SKM-1 (cell line): ENCODE measurements around the gene DHRSX.
"Not testable (repeated sequence)": the region's sequence is repeated elsewhere in the genome, so short reads cannot be mapped to it uniquely, and the experiment has no call there.

ENCODE experiments used
- DNase-seq: peaks from one replicate; lab custom pipeline; 2025; ENCODE audit not compliant: unreplicated experiment; lab: John Stamatoyannopoulos, UW

Gene DHRSX

GRCh38 chrX:2477313-2477712 lies 23.5 kb downstream of the DHRSX start:
- DNase-seq = not testable (repeated sequence)

GRCh38 chrX:2474963-2475726 lies 25.6 kb downstream of the DHRSX start:
- DNase-seq = no peak

GRCh38 chrX:2474280-2474962 lies 26.4 kb downstream of the DHRSX start:
- DNase-seq = no peak

GRCh38 chrX:2473064-2473463 lies 27.7 kb downstream of the DHRSX start:
- not testable (repeated sequence) for DNase-seq

GRCh38 chrX:2471641-2472040 lies 29.1 kb downstream of the DHRSX start:
- no peak for DNase-seq

GRCh38 chrX:2471126-2471525 lies 29.6 kb downstream of the DHRSX start:
- not testable (repeated sequence) for DNase-seq

- not testable (repeated sequence) for DNase-seq
Measured at GRCh38 chrX:2469852-2470251, 30.9 kb downstream of the DHRSX start.

GRCh38 chrX:2469196-2469685 lies 31.5 kb downstream of the DHRSX start:
- DNase-seq = no peak

GRCh38 chrX:2468261-2469195 lies 32.2 kb downstream of the DHRSX start:
- DNase-seq = no peak

- DNase-seq = no peak
Measured at GRCh38 chrX:2466876-2467656, 33.7 kb downstream of the DHRSX start.

GRCh38 chrX:2464677-2465166 lies 36.1 kb downstream of the DHRSX start:
- DNase-seq = no peak

- no peak for DNase-seq
Measured at GRCh38 chrX:2463973-2464676, 36.7 kb downstream of the DHRSX start.

- DNase-seq = not testable (repeated sequence)
Measured at GRCh38 chrX:2463481-2463880, 37.3 kb downstream of the DHRSX start.

- no peak for DNase-seq
Measured at GRCh38 chrX:2462780-2463179, 38.0 kb downstream of the DHRSX start.

- DNase-seq = no peak
Measured at GRCh38 chrX:2462074-2462473, 38.7 kb downstream of the DHRSX start.

GRCh38 chrX:2461711-2462016 lies 39.1 kb downstream of the DHRSX start:
- DNase-seq = no peak

GRCh38 chrX:2460821-2461710 lies 39.7 kb downstream of the DHRSX start:
- not testable (repeated sequence) for DNase-seq

GRCh38 chrX:2460048-2460447 lies 40.7 kb downstream of the DHRSX start:
- DNase-seq = not testable (repeated sequence)

GRCh38 chrX:2458309-2458708 lies 42.5 kb downstream of the DHRSX start:
- no peak for DNase-seq
